ENCODE data around the gene CAMTA2. TPM values are rescaled to one million over a fixed set of nuclear protein-coding genes. Genes with fewer than 3 reads are reported as not detected.
A peak's percentile ranks its signal among the peaks of the same experiment; 100 is the strongest.

CAMTA2 gene
- polyA plus RNA-seq, 3 donors = 7.1 to 88.9 (median 7.6) TPM

- under 1% methylated on average over 69 of the region's 72 CpGs for WGBS (ENCODE audit: insufficient coverage)
Measured at GRCh38 chr17:4939796-4940554, 47.5 kb downstream of the CAMTA2 start, which contains the start of the genes RNF167 and SLC25A11. Gene RNF167, plus strand, starts transcription at chr17:4940268. Its CDS starts 642 bp downstream, at chr17:4940910. Gene SLC25A11, minus strand, starts transcription at chr17:4940046. Its CDS starts 136 bp downstream, at chr17:4939910.

More at GRCh38 chr17:4939796-4940554, 47.5 kb downstream of the CAMTA2 start, which contains the start of the genes RNF167 and SLC25A11:
- DNase-seq = peak; percentile 99 to 100 (median 99)
- peaks cover 0 to 4% (median 0%) of the 10 kb centered on the region in 3 donors for H3K27me3 Mint-ChIP-seq (ENCODE audit: low read depth in 3 of 3)
- no peaks in the 10 kb centered on the region for H3K9me3 Mint-ChIP-seq
- Histone ChIP-seq H3K36me3 (replicated peaks in 1 of 2; ENCODE audit: control insufficient read depth in 1 of 2, insufficient read depth in 2 of 2, low read length in 2 of 2) (peaks cover 36 to 51% of the 10 kb centered on the region in 2 donors), H3K9ac (ENCODE audit: insufficient read depth, low read length, poor library complexity, severe bottlenecking) (peak within 1 kb of the TSS; percentile 89), H2AFZ (ENCODE audit: insufficient read depth, low read depth, low read length, poor library complexity, severe bottlenecking) (peak within 1 kb of the TSS; percentile 90), H3K27ac (ENCODE audit: low read depth in 1 of 2, low read length in 2 of 2) (peak within 1 kb of the TSS; percentile 94), H3K79me2 (ENCODE audit: insufficient read depth, low read length) (peaks cover 71% of the 10 kb centered on the region), H4K20me1 (ENCODE audit: insufficient read depth, low read length) (peaks cover 60% of the 10 kb centered on the region), H3K4me3 (replicated peaks in 1 of 3; ENCODE audit: low read depth in 2 of 3, low read length in 3 of 3) (peak within 1 kb of the TSS; percentile 76 to 94 (median 78)), H3K4me1 (ENCODE audit: control insufficient read depth in 1 of 2, insufficient read depth in 2 of 2, low read length in 2 of 2) (peaks cover 55 to 61% of the 10 kb centered on the region in 2 donors), H3K27me3 (ENCODE audit: control insufficient read depth in 2 of 2, insufficient read depth in 2 of 2, low read length in 2 of 2) (no peaks in the 10 kb centered on the region), H3K9me3 (replicated peaks in 1 of 2; ENCODE audit: control insufficient read depth in 1 of 2, insufficient read depth in 1 of 2, low read length in 2 of 2) (no peaks in the 10 kb centered on the region), H3K4me2 (replicated peaks; ENCODE audit: extremely low read depth, low read length, poor library complexity, severe bottlenecking) (peak within 1 kb of the TSS; percentile 89)
- intact Hi-C loops (cut with micrococcal nuclease) = loop anchor here (2.0 to 5.0 kb wide), 2 partner anchors 27 to 37 kb away; partner anchors contain the start of gene SPAG7 (in 1 of the 2)
- H3K27ac Mint-ChIP-seq = peak within 1 kb of the TSS; percentile 95 to 98 (median 97)
- H3K36me3 Mint-ChIP-seq = peaks cover 55 to 59% of the 10 kb centered on the region in 2 donors
- peak within 1 kb of the TSS; percentile 90 to 96 for H3K4me3 Mint-ChIP-seq
- peaks cover 62% of the 10 kb centered on the region for H3K4me1 Mint-ChIP-seq
- no peak for TF ChIP-seq CTCF (IDR thresholded peaks at IDR 0.05)
